KBM-7 (cell line): Measurements from ENCODE around the gene FARSA.
A peak's percentile ranks its signal among the peaks of the same experiment; 100 is the strongest.
"Not testable (repeated sequence)": the region's sequence is repeated elsewhere in the genome, so short reads cannot be mapped to it uniquely, and the experiment has no call there.

Experiments
- DNase-seq: peaks from one replicate; pipeline ENCODE4 v3.0.0-alpha.2; 2015
- in situ Hi-C: fragments of 300-500 bp; cut with MboI; formaldehyde crosslinking; loops from 2 replicates; pipeline ENCODE4 v1.14.3; 2020; ENCODE audit warnings: low sequenced_read_pairs, low pct_unique_long_range_greater_than_20kb, mixed read lengths

The FARSA gene

GRCh38 chr19:12940897-12941296 lies 7.4 kb upstream of the FARSA start:
- no peak for DNase-seq
- in situ Hi-C loops = no loop called here

GRCh38 chr19:12939975-12940423 lies 6.5 kb upstream of the FARSA start:
- no peak for DNase-seq
- in situ Hi-C loops = no loop called here

- no peak for DNase-seq
- in situ Hi-C loops = no loop called here
Observed at GRCh38 chr19:12938779-12939601, 5.5 kb upstream of the FARSA start.

GRCh38 chr19:12937927-12938778 lies 4.6 kb upstream of the FARSA start, which contains the start of gene CALR:
Gene CALR, plus strand, starts transcription at chr19:12938609. Its CDS starts 71 bp downstream, at chr19:12938680.
- in situ Hi-C loops = no loop called here
- DNase-seq = peak; percentile 99

- in situ Hi-C loops = no loop called here
Observed at GRCh38 chr19:12937093-12937926, 3.8 kb upstream of the FARSA start.

GRCh38 chr19:12936582-12936981 lies 3.1 kb upstream of the FARSA start:
- in situ Hi-C loops = no loop called here
- peak; percentile 58 for DNase-seq

More at GRCh38 chr19:12937093-12937926, 3.8 kb upstream of the FARSA start:
- DNase-seq = peak; percentile 100

- DNase-seq = no peak
- in situ Hi-C loops = no loop called here
Observed at GRCh38 chr19:12935071-12935470, 1.6 kb upstream of the FARSA start.

- in situ Hi-C loops = no loop called here
- DNase-seq = no peak
Observed at GRCh38 chr19:12932392-12933286, 872 bp downstream of the FARSA start.

- in situ Hi-C loops = no loop called here
- DNase-seq = peak; percentile 54
Observed at GRCh38 chr19:12930002-12930645, 3.4 kb downstream of the FARSA start.

- in situ Hi-C loops = no loop called here
- DNase-seq = no peak
Observed at GRCh38 chr19:12924621-12925310, 8.7 kb downstream of the FARSA start.

- no peak for DNase-seq
- in situ Hi-C loops = no loop called here
Observed at GRCh38 chr19:12922959-12923358, 10.6 kb downstream of the FARSA start.

- in situ Hi-C loops = no loop called here
- DNase-seq = no peak
Observed at GRCh38 chr19:12921047-12921446, 12.5 kb downstream of the FARSA start.

GRCh38 chr19:12918253-12918652 lies 15.3 kb downstream of the FARSA start:
- no peak for DNase-seq
- in situ Hi-C loops = no loop called here

GRCh38 chr19:12915860-12916259 lies 17.7 kb downstream of the FARSA start:
- not testable (repeated sequence) for DNase-seq

GRCh38 chr19:12913851-12914690 lies 19.4 kb downstream of the FARSA start:
- in situ Hi-C loops = no loop called here
- DNase-seq = peak; percentile 93

More at GRCh38 chr19:12915860-12916259, 17.7 kb downstream of the FARSA start:
- in situ Hi-C loops = not testable (repeated sequence)

- DNase-seq = peak; percentile 89
- in situ Hi-C loops = no loop called here
Observed at GRCh38 chr19:12913011-12913561, 20.4 kb downstream of the FARSA start.
